ENCODE results near the gene NTSR1.

Gene NTSR1

DNA sequence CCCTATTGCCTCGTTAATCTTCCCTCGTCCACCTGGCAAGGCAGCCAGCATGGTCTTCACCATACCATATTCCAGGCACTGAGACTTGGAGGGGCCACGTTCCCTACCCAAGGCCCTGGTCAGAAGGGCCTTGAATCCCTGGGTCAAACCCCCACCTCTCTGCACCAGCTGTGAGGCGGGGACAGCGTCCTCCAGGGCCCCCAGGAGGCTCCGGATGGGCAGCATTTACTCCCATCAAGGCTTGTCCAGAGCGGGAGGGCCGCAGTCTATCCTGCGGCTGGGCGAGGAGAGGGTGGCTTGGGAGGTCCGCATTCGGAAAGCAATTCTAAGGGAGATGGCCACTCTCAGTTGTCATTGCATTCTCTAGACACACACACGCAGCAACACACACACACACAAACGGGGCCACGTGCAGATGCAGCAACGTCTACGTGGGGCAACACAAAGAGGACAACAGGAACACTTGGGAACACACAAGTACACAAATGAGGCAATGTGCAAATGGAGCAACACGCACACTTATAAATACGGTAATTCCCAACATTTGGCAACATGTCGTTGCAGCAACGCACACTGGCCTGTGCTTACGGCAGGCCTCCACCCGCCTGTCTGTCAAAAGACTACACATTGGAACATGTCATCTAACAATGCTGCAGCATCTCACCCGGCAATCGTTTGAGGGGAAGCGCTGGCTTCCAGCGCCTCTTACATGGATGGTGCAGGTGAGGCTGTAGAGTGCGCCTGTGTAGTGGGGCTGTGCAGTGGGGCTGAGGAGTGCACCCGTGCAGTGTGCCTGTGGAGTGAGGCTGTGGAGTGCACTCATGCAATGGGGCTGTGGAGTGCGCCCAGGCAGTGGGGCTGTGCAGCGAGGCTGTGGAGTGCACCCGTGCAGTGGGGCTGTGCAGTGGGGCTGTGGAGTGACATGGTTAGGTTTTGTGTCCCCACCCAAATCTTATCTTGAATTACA, 12.9 kb upstream of the NTSR1 start:
- DNase-seq, result no peak

- no peak for DNase-seq
Measured at GRCh38 chr20:62696434-62696957, 12.1 kb upstream of the NTSR1 start.

DNA sequence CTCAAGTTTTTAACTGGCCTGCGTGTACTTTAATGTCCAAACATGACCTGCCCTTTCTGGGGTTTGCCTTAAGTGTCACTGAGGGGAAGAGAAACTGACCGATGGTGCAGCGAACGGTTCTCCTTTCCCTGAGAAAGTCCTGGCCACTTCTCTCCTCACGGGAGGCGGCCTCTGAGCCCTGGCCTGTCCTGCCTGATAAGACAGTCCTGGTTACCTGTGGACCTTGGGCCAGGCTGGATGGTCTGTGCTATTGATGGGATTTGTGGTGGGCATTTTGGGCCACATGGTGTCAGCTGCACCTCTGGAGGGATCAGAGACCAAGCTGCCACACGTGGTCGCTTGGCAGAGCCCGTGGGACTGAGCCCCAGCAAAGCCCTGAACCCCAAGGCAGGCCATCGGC, 11.6 kb upstream of the NTSR1 start:
- DNase-seq, result no peak

- no peak for DNase-seq
Measured at GRCh38 chr20:62697468-62697912, 11.1 kb upstream of the NTSR1 start.

GRCh38 chr20:62698231-62698630, 10.4 kb upstream of the NTSR1 start:
- no peak for DNase-seq

- DNase-seq, result no peak
Measured at GRCh38 chr20:62699296-62699695, 9.3 kb upstream of the NTSR1 start.

DNA sequence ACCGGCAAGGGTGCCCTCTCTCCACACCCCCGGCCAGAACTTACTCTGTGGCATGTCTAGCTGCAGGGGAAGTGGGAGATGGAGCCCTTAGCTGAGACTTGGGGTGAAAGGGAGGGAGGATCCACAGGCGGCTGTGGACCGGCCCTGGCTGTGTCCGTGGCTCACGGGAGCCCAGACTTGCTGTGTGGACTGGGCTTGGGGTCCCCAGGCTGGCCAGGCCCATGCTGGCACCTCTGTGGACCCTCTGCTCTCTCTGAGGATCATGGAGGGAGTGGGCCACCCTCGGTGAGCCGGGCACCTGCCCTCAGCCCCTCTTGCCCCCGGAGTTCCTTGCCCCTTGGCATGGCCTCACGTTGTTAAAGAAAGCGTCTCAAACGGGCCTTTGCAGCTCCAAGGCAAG, 8.9 kb upstream of the NTSR1 start:
- DNase-seq, result no peak

DNA sequence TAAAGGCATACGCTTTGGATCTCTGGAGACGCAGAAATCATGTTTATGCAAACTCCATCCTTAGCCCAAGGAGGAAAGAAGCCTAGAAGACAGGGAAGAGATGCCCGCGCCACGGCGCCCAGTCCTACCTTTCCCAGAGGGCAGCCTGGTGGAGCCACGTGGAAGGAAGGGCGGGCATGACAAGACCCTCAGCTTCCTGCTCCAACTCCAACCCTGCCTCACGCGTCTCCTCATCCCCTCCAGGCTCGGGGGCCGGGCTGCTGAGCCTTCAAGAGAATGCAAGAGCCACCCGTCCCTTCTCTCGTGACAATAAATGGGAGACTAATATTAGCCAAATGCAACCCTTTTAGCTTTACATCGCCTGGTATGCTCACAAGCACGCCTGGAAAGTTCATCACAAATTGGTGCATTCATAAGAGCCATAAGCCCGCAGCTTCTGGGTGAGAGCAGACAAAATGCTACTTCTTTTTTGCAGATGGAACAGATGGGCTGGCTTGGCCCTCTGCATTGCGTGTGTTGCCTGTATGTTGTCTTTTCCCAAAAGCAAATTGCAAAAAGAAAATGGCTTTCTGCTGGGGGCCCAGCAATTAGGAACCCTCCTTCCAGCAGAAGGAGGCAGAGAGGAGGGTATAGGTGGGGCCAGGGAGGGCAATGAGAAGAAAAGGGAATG, 8.2 kb upstream of the NTSR1 start:
- no peak for DNase-seq

GRCh38 chr20:62701161-62702012, 7.2 kb upstream of the NTSR1 start:
- DNase-seq, result no peak

GRCh38 chr20:62702013-62702300, 6.7 kb upstream of the NTSR1 start:
- DNase-seq, result no peak

DNA sequence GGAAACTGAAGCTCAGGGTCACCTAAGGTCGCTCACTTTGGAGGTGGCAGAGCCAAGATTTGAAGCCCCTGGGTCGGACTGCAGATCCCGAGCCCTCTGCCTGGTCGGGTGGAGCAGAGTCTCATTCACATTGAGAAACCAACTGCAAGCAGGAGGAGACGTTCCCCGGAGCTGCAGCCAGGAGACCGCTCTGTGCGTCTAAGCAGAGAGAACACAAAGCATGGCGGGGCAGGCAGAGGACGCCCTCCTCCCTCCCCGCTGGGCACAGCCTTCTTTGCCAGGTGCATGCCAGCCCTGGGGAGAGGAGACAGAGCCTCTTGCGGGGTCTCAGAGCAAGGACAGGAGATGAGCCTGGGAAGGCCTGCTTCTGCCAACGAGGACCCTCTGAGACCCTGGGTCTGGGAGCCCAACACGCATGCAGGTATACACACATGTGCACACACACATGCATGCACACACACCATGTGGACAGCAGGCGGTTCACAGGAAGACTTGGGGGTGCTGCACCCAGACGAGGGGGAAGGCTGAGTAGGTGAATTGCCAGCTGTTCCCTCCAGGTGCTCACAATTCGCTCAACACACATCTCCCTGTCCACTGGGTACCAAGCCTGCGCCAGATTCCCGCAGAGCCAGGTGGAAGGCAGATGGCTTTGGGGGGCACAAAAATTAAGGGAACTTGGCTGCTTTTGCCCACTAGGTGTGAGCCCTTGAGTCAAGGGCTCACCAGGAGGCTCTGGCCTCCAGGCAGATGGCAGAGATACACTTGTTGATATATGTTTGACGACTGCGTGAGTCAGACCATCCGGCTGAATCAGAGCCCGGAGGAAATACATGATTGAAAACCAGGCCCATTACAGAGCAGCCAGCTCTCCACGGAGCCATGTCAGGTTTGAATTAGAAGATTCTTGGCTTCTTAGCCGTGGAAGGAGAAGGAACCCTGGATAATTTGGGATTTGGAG, 5.5 kb upstream of the NTSR1 start:
- DNase-seq, result peak; percentile 52

DNA sequence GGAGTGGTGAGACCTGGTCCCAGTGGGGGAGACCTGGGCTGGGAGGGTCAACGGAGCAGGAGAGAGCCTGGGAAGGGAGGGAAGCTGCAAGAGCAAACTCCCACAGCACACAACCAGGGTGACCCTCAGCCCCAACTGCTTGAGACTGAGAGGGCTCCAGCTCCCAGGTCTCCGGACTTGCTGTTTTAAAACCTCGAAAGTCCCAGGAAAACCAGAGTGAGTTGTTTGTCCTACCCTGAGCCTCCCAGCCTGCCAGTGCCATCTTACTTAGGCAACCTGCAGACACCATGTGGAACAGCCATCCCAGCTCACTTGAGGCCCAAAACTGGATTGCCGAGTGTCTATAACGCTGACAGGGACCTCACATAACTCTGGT, 4.8 kb upstream of the NTSR1 start:
- DNase-seq, result no peak

DNA sequence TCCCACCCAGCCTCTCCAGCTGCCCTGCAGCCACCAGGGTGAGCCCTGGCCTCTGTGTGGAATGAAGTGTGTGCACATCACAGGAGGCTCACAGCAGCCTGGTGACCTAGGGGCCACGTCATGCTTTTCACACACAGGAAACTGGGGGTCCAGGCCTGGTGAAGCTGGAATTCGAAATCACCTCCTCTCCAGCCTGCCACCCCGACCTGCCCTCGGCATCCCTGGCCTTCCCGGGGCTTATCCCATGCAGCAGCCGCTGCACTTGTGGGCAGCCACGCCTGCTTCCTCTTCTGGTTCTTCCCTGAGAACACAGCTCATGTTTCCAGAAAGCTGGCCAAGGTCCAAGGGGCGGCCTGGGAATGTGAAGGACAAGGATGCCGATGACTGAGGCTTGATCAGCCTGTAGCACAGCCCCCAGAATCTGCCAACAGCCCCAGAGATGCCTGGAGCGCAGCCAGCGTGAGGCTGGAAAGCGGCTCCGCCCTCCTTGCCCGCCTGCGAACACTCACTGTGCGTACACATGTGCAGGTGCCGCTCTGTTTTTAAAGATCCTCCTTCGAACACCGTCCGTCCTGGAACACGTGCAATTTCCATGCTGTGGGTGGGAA, 4.2 kb upstream of the NTSR1 start:
- DNase-seq, result no peak

GRCh38 chr20:62705627-62706026, 3.0 kb upstream of the NTSR1 start:
- no peak for DNase-seq

DNA sequence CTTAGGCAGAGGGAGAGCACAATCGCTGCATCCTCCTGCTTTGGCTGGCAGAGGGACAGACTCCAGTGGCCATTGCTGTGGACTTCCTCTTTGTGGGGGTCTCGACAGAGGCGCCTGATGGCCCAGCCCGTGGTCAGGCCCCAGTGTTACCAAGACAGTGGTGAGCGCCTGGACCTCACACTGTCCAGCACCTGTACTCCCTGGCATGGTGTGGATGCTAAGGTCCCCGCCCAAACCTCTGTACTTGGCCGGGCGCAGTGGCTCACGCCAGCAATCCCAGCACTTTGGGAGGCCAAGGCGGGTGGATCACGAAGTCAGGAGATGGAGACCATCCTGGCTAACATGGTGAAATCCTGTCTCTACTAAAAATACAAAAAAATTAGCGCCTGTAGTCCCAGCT, 2.3 kb upstream of the NTSR1 start:
- DNase-seq, result no peak

GRCh38 chr20:62706857-62707256, 1.8 kb upstream of the NTSR1 start:
- DNase-seq, result no peak

DNA sequence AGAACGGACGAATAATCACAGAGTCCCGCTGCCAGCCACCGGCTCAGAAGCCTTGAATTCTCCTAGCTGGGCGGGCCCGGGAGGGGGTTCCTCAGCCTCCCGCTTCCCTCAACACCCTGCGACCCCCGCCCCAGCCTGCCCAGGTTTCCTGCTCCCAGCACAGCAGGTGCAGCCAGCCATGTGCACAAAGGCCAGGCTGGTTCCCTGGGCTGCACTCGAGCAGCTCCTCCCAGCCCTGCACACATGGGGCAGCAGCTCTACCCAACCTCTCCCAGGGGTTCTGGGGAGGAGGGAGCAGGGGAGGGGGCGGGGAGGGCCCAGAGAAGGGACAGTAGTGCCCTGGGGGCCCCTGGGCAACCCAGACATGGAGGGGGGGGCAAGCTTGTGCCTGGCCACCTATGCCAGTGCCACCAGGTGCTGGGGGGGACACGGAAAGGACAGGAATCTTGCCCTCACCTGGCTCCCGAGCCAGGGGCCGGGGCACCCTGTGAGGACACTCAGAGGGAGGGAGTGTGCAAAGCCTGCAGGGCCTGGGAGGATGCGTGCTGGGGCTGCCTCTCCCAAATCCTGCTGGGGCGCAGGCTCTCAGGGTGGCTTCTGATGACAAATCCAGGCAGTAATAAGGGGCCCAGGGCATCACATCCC, 1.2 kb upstream of the NTSR1 start:
- no peak for DNase-seq

- DNase-seq, result peak; percentile 43
Measured at GRCh38 chr20:62707921-62708521, 615 bp upstream of the NTSR1 start.

GRCh38 chr20:62709537-62709905, 885 bp downstream of the NTSR1 start:
- DNase-seq, result no peak

GRCh38 chr20:62710221-62710885, 1.7 kb downstream of the NTSR1 start:
- no peak for DNase-seq
